ENCODE data around the gene TTC28. TPM values are rescaled to one million over a fixed set of nuclear protein-coding genes. Genes with fewer than 3 reads are reported as not detected.

TTC28 gene
- total RNA-seq, 1 experiment from 2014 or later, result not detected

- no peaks in the 10 kb centered on the region for H3K36me3 Mint-ChIP-seq (ENCODE audit: insufficient read depth, unreplicated experiment)
- no TSS peak for BruUV-seq (replicated peaks)
- CTCF ChIA-PET, result no interaction called here
- intact Hi-C loops (cut with micrococcal nuclease), result no loop called here
- H3K27me3 Mint-ChIP-seq (ENCODE audit: insufficient read depth, unreplicated experiment), result no peaks in the 10 kb centered on the region
- POLR2A ChIA-PET, result no interaction called here
- DNase-seq (ENCODE audit: unreplicated experiment), result no peak
- no peak overlapping the region for H3K27ac Mint-ChIP-seq (ENCODE audit: low read depth, unreplicated experiment)
- no peaks in the 10 kb centered on the region for H3K9me3 Mint-ChIP-seq (ENCODE audit: unreplicated experiment)
- no peak for TF ChIP-seq CTCF (IDR thresholded peaks at IDR 0.05; ENCODE audit: unreplicated experiment)
- H3K4me1 Mint-ChIP-seq (ENCODE audit: insufficient read depth, unreplicated experiment), result no peaks in the 10 kb centered on the region
- H3K4me3 Mint-ChIP-seq (ENCODE audit: unreplicated experiment), result no peak overlapping the region
Measured at GRCh38 chr22:28658448-28658847, 21.2 kb downstream of the TTC28 start.

- no TSS peak for BruUV-seq (replicated peaks)
- H3K27ac Mint-ChIP-seq (ENCODE audit: low read depth, unreplicated experiment), result no peak overlapping the region
- intact Hi-C loops (cut with micrococcal nuclease), result no loop called here
- H3K27me3 Mint-ChIP-seq (ENCODE audit: insufficient read depth, unreplicated experiment), result peaks cover under 1% of the 10 kb centered on the region
- CTCF ChIA-PET, result no interaction called here
- POLR2A ChIA-PET, result no interaction called here
- H3K36me3 Mint-ChIP-seq (ENCODE audit: insufficient read depth, unreplicated experiment), result no peaks in the 10 kb centered on the region
- TF ChIP-seq CTCF (IDR thresholded peaks at IDR 0.05; ENCODE audit: unreplicated experiment), result no peak
- DNase-seq (ENCODE audit: unreplicated experiment), result no peak
- no peak overlapping the region for H3K4me3 Mint-ChIP-seq (ENCODE audit: unreplicated experiment)
- H3K4me1 Mint-ChIP-seq (ENCODE audit: insufficient read depth, unreplicated experiment), result no peaks in the 10 kb centered on the region
- H3K9me3 Mint-ChIP-seq (ENCODE audit: unreplicated experiment), result no peaks in the 10 kb centered on the region
Measured at GRCh38 chr22:28656181-28656580, 23.5 kb downstream of the TTC28 start.

GRCh38 chr22:28650463-28650862 is 29.2 kb downstream of the TTC28 start:
- H3K4me3 Mint-ChIP-seq (ENCODE audit: unreplicated experiment), result no peak overlapping the region
- no peaks in the 10 kb centered on the region for H3K9me3 Mint-ChIP-seq (ENCODE audit: unreplicated experiment)
- no TSS peak for BruUV-seq (replicated peaks)
- no peak for TF ChIP-seq CTCF (IDR thresholded peaks at IDR 0.05; ENCODE audit: unreplicated experiment)
- H3K36me3 Mint-ChIP-seq (ENCODE audit: insufficient read depth, unreplicated experiment), result no peaks in the 10 kb centered on the region
- CTCF ChIA-PET, result no interaction called here
- H3K27ac Mint-ChIP-seq (ENCODE audit: low read depth, unreplicated experiment), result no peak overlapping the region
- DNase-seq (ENCODE audit: unreplicated experiment), result no peak
- POLR2A ChIA-PET, result no interaction called here
- H3K4me1 Mint-ChIP-seq (ENCODE audit: insufficient read depth, unreplicated experiment), result no peaks in the 10 kb centered on the region
- peaks cover 29% of the 10 kb centered on the region for H3K27me3 Mint-ChIP-seq (ENCODE audit: insufficient read depth, unreplicated experiment)
- intact Hi-C loops (cut with micrococcal nuclease), result no loop called here

- intact Hi-C loops (cut with micrococcal nuclease), result no loop called here
Measured at GRCh38 chr22:28648792-28649191, 30.8 kb downstream of the TTC28 start.

More at GRCh38 chr22:28648792-28649191, 30.8 kb downstream of the TTC28 start:
- Mint-ChIP-seq H3K27me3 (ENCODE audit: insufficient read depth, unreplicated experiment) (peaks cover 29% of the 10 kb centered on the region), H3K4me3 (ENCODE audit: unreplicated experiment) (no peak overlapping the region), H3K4me1 (ENCODE audit: insufficient read depth, unreplicated experiment) (no peaks in the 10 kb centered on the region), H3K36me3 (ENCODE audit: insufficient read depth, unreplicated experiment) (no peaks in the 10 kb centered on the region), H3K27ac (ENCODE audit: low read depth, unreplicated experiment) (no peak overlapping the region), H3K9me3 (ENCODE audit: unreplicated experiment) (no peaks in the 10 kb centered on the region)
- CTCF ChIA-PET, result no interaction called here
- DNase-seq (ENCODE audit: unreplicated experiment), result no peak
- POLR2A ChIA-PET, result no interaction called here
- no peak for TF ChIP-seq CTCF (IDR thresholded peaks at IDR 0.05; ENCODE audit: unreplicated experiment)
- BruUV-seq (replicated peaks), result no TSS peak
